Colonic mucosa (tissue), 4 donors: ENCODE measurements around the gene DAPK1. TPM values are rescaled to one million over a fixed set of nuclear protein-coding genes. Genes with fewer than 3 reads are reported as not detected.

Source experiments
- DNase-seq: peaks from one replicate; pipeline ENCODE4 v3.0.0-alpha.2; 2020
- H3K27ac ChIP-seq: fragments of 200-600 bp; one replicate; pipeline ENCODE4 v1.8.0; 2021
- H3K27me3 ChIP-seq: fragments of 200-600 bp; one replicate; pipeline ENCODE4 v1.8.0; 2021
- H3K36me3 ChIP-seq: fragments of 200-600 bp; one replicate; pipeline ENCODE4 v1.8.0; 2021
- H3K4me1 ChIP-seq: fragments of 200-600 bp; one replicate; pipeline ENCODE4 v1.8.0; 2021; ENCODE audit warnings: mild to moderate bottlenecking
- H3K4me3 ChIP-seq: fragments of 200-600 bp; one replicate; pipeline ENCODE4 v1.8.0; 2021
- H3K9ac ChIP-seq, 2 donors: one replicate each; pipeline ENCODE4 v1.7.0; 2013; ENCODE audit warnings: control low read depth in 2 of 2, low read depth in 2 of 2, low read length in 2 of 2
- H3K9me3 ChIP-seq: fragments of 200-600 bp; one replicate; pipeline ENCODE4 v1.8.0; 2021
- intact Hi-C: fragments of 100-400 bp; cut with DNase I; formaldehyde crosslinking; loops from one replicate; pipeline ENCODE4 v1.14.1; 2022
- total RNA-seq, 2 donors: library from RNA; stranded (reverse); fragmentation: NEBNext Ultra II Directional in 1 of 2; extraction: Animal tissue kit (Norgen Biotek cat#: 25700) in 1 of 2; gene quantifications; one replicate each; pipeline ENCODE4 v1.2.1, GENCODE V29; 2021
- TF ChIP-seq, protein P1 (sequence below): fragments of 200-600 bp; IDR thresholded peaks from one replicate; pipeline ENCODE4 v1.8.0; 2022; ENCODE audit warnings: antibody characterized with exemption, mild to moderate bottlenecking
- donor health status: healthy.
- donor health status: DM: no; HTN: no; CAD: no.
- donor health status: DM: no; HTN: no; CAD: no.

DAPK1 gene
- total RNA-seq, 2 donors from 2014 or later = 7.9 to 17.5 TPM

DNA sequence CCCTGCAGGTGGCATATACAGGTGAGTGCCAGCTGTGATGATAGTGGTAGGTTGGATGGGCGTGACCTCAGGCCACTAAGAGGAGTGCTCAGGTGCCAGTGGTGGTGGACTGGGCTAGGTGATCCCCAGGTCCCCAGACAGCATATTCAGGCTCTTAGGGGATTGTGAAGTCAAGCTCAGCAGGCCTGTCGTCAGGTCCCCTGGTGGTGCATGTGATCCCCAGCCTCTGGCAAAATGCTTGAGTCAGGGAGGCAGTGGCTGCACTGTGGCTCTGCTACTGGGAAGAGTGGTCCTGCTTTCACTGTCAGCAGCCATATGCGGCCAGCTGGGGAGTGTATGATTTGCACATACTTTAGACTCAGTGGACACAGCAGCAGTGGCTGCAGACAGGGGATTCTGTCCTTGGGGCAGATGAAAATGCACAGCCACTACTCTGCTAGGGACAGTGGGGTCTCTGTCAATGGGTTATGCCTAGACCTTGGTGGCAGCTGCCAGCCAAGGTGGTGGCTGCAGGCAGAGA lies 196.6 kb downstream of the DAPK1 start:
- H3K4me1 ChIP-seq = no peaks in the 10 kb centered on the region
- no peaks in the 10 kb centered on the region for H3K27me3 ChIP-seq
- no peak for DNase-seq
- H3K4me3 ChIP-seq = no peak overlapping the region
- intact Hi-C loops = no loop called here
- no peaks in the 10 kb centered on the region for H3K36me3 ChIP-seq
- no peak overlapping the region for H3K9ac ChIP-seq
- no peak overlapping the region for H3K27ac ChIP-seq
- TF ChIP-seq, protein P1, sequence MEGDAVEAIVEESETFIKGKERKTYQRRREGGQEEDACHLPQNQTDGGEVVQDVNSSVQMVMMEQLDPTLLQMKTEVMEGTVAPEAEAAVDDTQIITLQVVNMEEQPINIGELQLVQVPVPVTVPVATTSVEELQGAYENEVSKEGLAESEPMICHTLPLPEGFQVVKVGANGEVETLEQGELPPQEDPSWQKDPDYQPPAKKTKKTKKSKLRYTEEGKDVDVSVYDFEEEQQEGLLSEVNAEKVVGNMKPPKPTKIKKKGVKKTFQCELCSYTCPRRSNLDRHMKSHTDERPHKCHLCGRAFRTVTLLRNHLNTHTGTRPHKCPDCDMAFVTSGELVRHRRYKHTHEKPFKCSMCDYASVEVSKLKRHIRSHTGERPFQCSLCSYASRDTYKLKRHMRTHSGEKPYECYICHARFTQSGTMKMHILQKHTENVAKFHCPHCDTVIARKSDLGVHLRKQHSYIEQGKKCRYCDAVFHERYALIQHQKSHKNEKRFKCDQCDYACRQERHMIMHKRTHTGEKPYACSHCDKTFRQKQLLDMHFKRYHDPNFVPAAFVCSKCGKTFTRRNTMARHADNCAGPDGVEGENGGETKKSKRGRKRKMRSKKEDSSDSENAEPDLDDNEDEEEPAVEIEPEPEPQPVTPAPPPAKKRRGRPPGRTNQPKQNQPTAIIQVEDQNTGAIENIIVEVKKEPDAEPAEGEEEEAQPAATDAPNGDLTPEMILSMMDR = no peak
- no peaks in the 10 kb centered on the region for H3K9me3 ChIP-seq

DNA sequence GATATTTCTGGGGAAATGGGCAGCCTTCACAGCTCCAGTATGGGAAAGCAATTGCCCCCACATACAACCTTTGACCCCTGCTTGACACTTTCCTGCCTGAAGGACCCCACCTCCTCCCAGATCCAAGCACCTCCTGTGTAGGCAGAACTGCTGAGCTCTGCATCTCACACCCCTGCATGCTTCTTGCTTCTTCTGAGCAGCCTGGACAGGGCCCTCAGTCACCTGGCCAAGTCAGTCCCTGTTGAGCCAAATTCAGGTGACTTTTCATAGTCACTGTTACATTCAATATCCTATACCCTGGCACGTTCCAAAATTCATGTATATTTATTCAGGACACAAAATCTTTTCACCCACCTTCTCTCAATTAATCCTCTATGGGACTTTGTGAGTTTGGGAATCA lies 197.9 kb downstream of the DAPK1 start:
- Histone ChIP-seq H3K9me3 (no peaks in the 10 kb centered on the region), H3K4me3 (no peak overlapping the region), H3K9ac (no peak overlapping the region), H3K36me3 (no peaks in the 10 kb centered on the region), H3K27me3 (no peaks in the 10 kb centered on the region), H3K27ac (no peak overlapping the region), H3K4me1 (no peaks in the 10 kb centered on the region)
- intact Hi-C loops = no loop called here
- TF ChIP-seq, protein P1 = no peak
- no peak for DNase-seq

DNA sequence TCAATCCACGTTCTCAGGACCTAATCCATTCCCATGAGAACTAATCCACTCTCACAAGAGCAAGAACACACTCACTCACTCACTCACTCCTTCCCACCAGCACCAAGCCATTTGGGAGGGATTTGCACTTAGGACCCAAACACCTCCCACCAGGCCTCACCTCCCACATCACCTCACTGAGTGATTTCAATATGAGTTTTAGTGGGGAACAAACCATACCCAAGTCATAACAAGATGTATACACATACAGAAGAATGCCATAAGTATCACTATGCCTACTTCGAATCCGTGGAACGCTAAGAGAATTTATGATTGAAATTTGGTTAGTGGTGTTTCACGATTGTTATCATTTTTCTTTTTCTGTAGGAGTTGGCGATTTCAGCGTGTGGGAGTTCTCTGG lies 199.0 kb downstream of the DAPK1 start:
- intact Hi-C loops = no loop called here
- TF ChIP-seq, protein P1 = no peak
- Histone ChIP-seq H3K27me3 (no peaks in the 10 kb centered on the region), H3K9ac (no peak overlapping the region), H3K9me3 (no peaks in the 10 kb centered on the region), H3K27ac (no peak overlapping the region), H3K4me3 (no peak overlapping the region), H3K36me3 (no peaks in the 10 kb centered on the region), H3K4me1 (no peaks in the 10 kb centered on the region)
- DNase-seq = no peak

DNA sequence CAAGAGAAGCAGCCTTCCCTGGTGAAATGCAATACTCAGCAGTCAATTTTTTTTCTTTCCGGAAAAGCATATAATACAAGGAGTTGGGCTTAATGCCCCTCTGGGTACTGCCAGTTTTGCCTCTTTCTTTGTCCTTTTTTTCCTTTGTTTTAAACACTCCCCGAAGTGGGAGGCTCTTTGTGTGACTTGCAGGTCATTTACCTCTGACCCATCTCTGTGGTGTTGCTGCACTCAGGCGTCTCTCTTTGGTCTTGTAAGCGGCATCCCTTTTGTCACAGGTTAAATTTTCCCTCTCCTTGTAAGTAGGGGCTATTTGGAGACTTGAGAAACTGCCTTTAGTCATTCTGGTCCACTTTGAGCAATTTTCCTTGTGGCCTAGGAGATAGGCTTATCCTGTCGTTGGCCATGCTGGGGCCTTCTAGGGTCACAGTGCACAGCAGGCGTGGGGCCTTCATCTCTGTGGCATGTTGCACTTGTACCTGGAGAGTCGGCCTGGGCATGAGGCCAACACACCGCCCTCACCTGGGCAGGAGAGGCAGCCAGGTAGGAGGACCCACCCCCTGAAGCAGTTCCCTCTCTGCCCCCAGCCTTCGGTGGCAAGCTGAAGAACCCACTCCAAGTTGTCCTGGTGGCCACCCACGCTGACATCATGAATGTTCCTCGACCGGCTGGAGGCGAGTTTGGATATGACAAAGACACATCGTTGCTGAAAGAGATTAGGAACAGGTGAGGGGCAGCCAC lies 200.6 kb downstream of the DAPK1 start:
- Histone ChIP-seq H3K9me3 (no peaks in the 10 kb centered on the region), H3K9ac (no peak overlapping the region), H3K4me3 (no peak overlapping the region), H3K27me3 (no peaks in the 10 kb centered on the region), H3K27ac (no peak overlapping the region), H3K36me3 (no peaks in the 10 kb centered on the region), H3K4me1 (no peaks in the 10 kb centered on the region)
- intact Hi-C loops = no loop called here
- TF ChIP-seq, protein P1 = no peak
- DNase-seq = no peak

DNA sequence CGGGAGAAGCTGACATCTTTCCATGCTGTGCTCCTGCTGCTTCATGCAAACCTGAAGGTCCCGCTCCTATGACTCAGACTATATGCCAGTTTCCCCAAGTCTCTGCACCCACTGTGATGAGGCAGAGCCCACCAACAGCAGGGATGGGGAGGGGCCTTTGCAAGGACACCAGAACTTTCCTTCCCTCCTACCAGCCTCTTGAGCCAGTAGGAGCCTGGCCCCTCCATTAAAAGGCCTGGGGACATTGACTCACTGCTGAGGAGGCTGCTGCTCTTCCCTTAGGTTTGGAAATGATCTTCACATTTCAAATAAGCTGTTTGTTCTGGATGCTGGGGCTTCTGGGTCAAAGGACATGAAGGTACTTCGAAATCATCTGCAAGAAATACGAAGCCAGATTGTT lies 202.2 kb downstream of the DAPK1 start:
- Histone ChIP-seq H3K27me3 (no peaks in the 10 kb centered on the region), H3K4me3 (no peak overlapping the region), H3K4me1 (no peaks in the 10 kb centered on the region), H3K9me3 (no peaks in the 10 kb centered on the region), H3K9ac (no peak overlapping the region), H3K36me3 (no peaks in the 10 kb centered on the region), H3K27ac (no peak overlapping the region)
- TF ChIP-seq, protein P1 = no peak
- no peak for DNase-seq
- intact Hi-C loops = no loop called here
